Esophagus squamous epithelium (tissue), 5 donors: Measurements from ENCODE around the gene ABCF3. TPM values are rescaled to one million over a fixed set of nuclear protein-coding genes. Genes with fewer than 3 reads are reported as not detected.

Experiments used
- DNase-seq: peaks from one replicate; lab custom pipeline; 2025; lab: John Stamatoyannopoulos, UW
- H3K27ac ChIP-seq, 4 donors: fragments of 200-600 bp; sonication (generic); one replicate each; pipeline ENCODE4 v1.5.1; 2016 to 2019; ENCODE audit warnings: mild to moderate bottlenecking in 1 of 4
- H3K27me3 ChIP-seq, 4 donors: fragments of 200-600 bp; sonication (generic); 1 replicate in 3 of 4; 2 replicates in 1 of 4; pipeline versions ENCODE4 v1.5.1 to v1.6.0; 2017 to 2021; ENCODE audit warnings: antibody characterized with exemption in 1 of 4
- H3K36me3 ChIP-seq, 3 donors: fragments of 200-600 bp; sonication (generic); one replicate each; pipeline ENCODE4 v1.5.1; 2016 to 2019
- H3K4me1 ChIP-seq, 3 donors: fragments of 200-600 bp; sonication (generic); one replicate each; pipeline ENCODE4 v1.5.1; 2017 to 2019
- H3K4me3 ChIP-seq, 4 donors: fragments of 200-600 bp; sonication (generic); 1 replicate in 3 of 4; 2 replicates in 1 of 4; pipeline ENCODE4 v1.5.1; 2016 to 2019; ENCODE audit warnings: mild to moderate bottlenecking in 2 of 4, moderate library complexity in 1 of 4
- H3K9me3 ChIP-seq, 3 donors: fragments of 200-600 bp; sonication (generic); one replicate each; pipeline ENCODE4 v1.5.1; 2016 to 2019
- POLR2A ChIP-seq, 4 donors: fragments of 450-650 bp; IDR thresholded peaks; one replicate each; pipeline ENCODE4 v1.6.1; 2017; ENCODE audit warnings: antibody characterized with exemption in 4 of 4, mild to moderate bottlenecking in 4 of 4, moderate library complexity in 3 of 4
- WGBS, 2 donors: methylation state at CpG; one replicate each; pipeline ENCODE4 v1.1.5; 2018; 5-methylcytosine and 5-hydroxymethylcytosine counted together
- intact Hi-C: fragments of 100-400 bp; cut with DNase I; formaldehyde crosslinking; loops from one replicate; pipeline ENCODE4 v1.15.0; 2022
- total RNA-seq, 4 donors: library from RNA; depleted of rRNA; stranded (reverse); fragments of >200 nt; gene quantifications; one replicate each; pipeline ENCODE4 v1.1.0, GENCODE V29; 2016
- TF ChIP-seq, protein P1 (sequence below), 6 experiments: fragments of 450-650 bp in 4 of 6; fragments of 200-600 bp in 2 of 6; sonication (generic) in 2 of 6; IDR thresholded peaks; one replicate each; pipeline ENCODE4 v1.5.1; 2016 to 2019; ENCODE audit warnings: antibody characterized with exemption in 6 of 6, mild to moderate bottlenecking in 4 of 6, moderate library complexity in 4 of 6
- donor health status: DM: yes; HTN: yes; CAD: no.

The ABCF3 gene
- total RNA-seq, 4 donors from 2014 or later = 31.4 to 63.1 (median 40.5) TPM

DNA sequence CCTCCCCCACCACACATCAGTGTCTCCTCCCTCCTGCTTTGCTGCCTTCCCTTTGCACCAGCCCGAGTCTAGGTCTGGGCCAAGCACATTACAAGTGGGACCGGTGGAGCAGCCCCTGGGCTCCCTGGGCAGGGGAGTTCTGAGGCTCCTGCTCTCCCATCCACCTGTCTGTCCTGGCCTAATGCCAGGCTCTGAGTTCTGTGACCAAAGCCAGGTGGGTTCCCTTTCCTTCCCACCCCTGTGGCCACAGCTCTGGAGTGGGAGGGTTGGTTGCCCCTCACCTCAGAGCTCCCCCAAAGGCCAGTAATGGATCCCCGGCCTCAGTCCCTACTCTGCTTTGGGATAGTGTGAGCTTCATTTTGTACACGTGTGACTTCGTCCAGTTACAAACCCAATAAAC, 2.3 kb upstream of the ABCF3 start:
- peaks cover 19 to 38% (median 21%) of the 10 kb centered on the region in 3 donors for H3K4me1 ChIP-seq
- no peak for DNase-seq
- H3K27ac ChIP-seq = no peak overlapping the region
- H3K4me3 ChIP-seq = no peak overlapping the region
- H3K9me3 ChIP-seq = no peaks in the 10 kb centered on the region
- intact Hi-C loops = no loop called here
- H3K36me3 ChIP-seq = peaks cover 52 to 76% (median 63%) of the 10 kb centered on the region in 3 donors
- H3K27me3 ChIP-seq = no peaks in the 10 kb centered on the region
- TF ChIP-seq, protein P1, sequence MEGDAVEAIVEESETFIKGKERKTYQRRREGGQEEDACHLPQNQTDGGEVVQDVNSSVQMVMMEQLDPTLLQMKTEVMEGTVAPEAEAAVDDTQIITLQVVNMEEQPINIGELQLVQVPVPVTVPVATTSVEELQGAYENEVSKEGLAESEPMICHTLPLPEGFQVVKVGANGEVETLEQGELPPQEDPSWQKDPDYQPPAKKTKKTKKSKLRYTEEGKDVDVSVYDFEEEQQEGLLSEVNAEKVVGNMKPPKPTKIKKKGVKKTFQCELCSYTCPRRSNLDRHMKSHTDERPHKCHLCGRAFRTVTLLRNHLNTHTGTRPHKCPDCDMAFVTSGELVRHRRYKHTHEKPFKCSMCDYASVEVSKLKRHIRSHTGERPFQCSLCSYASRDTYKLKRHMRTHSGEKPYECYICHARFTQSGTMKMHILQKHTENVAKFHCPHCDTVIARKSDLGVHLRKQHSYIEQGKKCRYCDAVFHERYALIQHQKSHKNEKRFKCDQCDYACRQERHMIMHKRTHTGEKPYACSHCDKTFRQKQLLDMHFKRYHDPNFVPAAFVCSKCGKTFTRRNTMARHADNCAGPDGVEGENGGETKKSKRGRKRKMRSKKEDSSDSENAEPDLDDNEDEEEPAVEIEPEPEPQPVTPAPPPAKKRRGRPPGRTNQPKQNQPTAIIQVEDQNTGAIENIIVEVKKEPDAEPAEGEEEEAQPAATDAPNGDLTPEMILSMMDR (IDR thresholded peaks at IDR 0.05) = no peak
- no peak for TF ChIP-seq POLR2A (IDR thresholded peaks at IDR 0.05)
- WGBS, 2 donors = 71 to 94% methylated on average over 3 to 5 of the region's 5 CpGs

DNA sequence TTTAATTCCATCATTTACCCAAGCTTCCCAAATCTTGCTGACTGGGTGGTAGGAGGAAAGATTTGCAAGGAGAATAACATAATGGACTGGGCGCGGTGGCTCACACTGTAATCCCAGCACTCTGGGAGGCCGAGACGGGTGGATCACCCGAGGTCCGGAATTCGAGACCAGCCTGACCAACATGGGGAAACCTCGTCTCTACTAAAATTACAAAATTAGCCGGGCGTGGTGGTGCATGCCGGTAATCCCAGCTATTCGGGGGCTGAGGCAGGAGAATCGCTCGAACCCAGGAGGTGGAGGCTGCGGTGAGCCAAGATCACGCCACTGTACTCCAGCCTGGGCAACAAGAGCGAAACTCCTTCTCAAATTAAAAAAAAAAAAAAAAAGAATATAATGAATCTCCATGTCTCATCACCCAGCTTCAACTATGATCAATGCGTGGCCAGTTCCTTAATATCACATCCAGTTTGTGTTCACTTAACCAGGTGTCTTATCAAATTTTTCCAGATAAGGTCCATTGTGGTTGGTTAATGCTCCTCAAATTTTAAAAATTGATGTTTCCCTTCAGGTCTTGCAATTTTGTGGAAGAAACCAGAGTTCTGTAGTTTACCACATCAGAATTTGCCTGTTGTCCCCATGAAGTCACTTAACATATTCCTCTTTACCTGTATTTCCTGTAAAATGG, 1.3 kb upstream of the ABCF3 start:
- no peaks in the 10 kb centered on the region for H3K27me3 ChIP-seq
- H3K27ac ChIP-seq = peak overlapping the region in 2 of 4 donors; percentile 91 to 93
- peaks cover 16 to 38% (median 21%) of the 10 kb centered on the region in 3 donors for H3K4me1 ChIP-seq
- H3K9me3 ChIP-seq = no peaks in the 10 kb centered on the region
- no peak for DNase-seq
- H3K4me3 ChIP-seq = no peak overlapping the region
- intact Hi-C loops = no loop called here
- H3K36me3 ChIP-seq = peaks cover 42 to 76% (median 61%) of the 10 kb centered on the region in 3 donors
- 90 to 98% methylated on average over 6 to 13 of the region's 18 CpGs for WGBS, 2 donors
- TF ChIP-seq, protein P1 (IDR thresholded peaks at IDR 0.05) = no peak

DNA sequence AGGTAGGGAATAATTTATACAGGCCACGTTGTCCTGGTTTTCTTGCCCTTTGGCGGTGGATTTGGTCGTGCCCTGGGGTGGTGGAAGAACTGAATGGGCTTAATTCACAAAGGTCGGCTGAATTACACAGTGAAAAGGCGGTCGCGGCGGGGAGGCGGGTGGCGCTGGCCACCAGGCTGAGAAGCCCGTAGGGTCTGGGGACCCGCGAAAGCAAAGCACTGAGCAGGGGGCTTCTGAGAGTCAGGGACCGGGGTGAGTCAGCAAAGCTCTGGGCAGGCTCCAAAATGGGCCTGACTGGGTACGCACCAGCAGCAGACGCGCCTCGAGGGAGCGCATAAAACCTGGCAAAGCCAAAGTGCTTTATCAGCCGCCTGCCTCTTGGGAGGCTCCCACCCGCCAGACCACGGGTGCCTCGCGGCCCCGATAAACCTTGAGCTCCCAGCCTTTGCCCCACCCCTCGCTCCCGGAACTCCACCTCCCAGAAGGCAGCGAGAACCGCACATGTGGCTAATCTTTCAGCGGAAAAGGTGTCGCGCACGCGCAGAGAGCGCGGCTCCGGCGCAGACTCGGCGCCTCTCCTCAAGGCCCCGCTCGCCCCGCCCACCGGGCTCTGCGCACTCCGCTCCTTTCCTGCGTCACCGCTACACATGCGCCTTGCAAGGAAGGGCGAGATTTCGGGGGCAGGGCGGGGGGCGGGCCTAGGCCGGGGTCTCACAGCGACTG, 377 bp upstream of the ABCF3 start:
- DNase-seq = peak; percentile 96
- peak overlapping the region; percentile 80 to 93 (median 91) for H3K27ac ChIP-seq
- H3K4me3 ChIP-seq = peak overlapping the region; percentile 49 to 97 (median 90)
- peaks cover 16 to 38% (median 21%) of the 10 kb centered on the region in 3 donors for H3K4me1 ChIP-seq
- intact Hi-C loops = no loop called here
- 4 to 6% methylated on average over 14 to 23 of the region's 55 CpGs for WGBS, 2 donors
- peak in 1 of 4 donors; percentile 29 for TF ChIP-seq POLR2A (IDR thresholded peaks at IDR 0.05)
- TF ChIP-seq, protein P1 (IDR thresholded peaks at IDR 0.05) = peak in 1 of 6 experiments; percentile 34
- H3K36me3 ChIP-seq = peaks cover 33 to 76% (median 59%) of the 10 kb centered on the region in 3 donors
- H3K9me3 ChIP-seq = no peaks in the 10 kb centered on the region
- H3K27me3 ChIP-seq = no peaks in the 10 kb centered on the region

DNA sequence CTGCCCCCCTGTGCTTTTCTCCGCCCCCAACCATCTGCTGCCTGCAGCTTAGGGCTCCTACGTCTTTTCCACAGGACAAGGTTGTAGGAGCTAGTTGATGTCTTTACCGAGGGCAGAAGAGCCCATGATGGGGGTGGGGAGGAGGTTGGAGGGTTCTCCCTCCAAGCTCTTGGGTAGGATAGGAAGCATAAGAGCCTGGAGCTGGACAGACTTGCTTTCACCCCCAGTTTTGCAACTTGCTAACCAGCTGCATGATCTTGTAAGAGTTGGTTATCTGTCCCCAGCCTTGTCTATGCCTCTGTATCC, 856 bp downstream of the ABCF3 start:
- H3K27ac ChIP-seq = peak overlapping the region in 3 of 4 donors; percentile 80 to 93 (median 91)
- peaks cover 16 to 38% (median 21%) of the 10 kb centered on the region in 3 donors for H3K4me1 ChIP-seq
- intact Hi-C loops = no loop called here
- DNase-seq = no peak
- peak overlapping the region; percentile 49 to 97 (median 90) for H3K4me3 ChIP-seq
- H3K9me3 ChIP-seq = no peaks in the 10 kb centered on the region
- H3K36me3 ChIP-seq = peaks cover 31 to 76% (median 59%) of the 10 kb centered on the region in 3 donors
- no peak for TF ChIP-seq POLR2A (IDR thresholded peaks at IDR 0.05)
- TF ChIP-seq, protein P1 (IDR thresholded peaks at IDR 0.05) = no peak
- no peaks in the 10 kb centered on the region for H3K27me3 ChIP-seq
- 5 to 7% methylated on average over 3 of the region's 3 CpGs for WGBS, 2 donors

DNA sequence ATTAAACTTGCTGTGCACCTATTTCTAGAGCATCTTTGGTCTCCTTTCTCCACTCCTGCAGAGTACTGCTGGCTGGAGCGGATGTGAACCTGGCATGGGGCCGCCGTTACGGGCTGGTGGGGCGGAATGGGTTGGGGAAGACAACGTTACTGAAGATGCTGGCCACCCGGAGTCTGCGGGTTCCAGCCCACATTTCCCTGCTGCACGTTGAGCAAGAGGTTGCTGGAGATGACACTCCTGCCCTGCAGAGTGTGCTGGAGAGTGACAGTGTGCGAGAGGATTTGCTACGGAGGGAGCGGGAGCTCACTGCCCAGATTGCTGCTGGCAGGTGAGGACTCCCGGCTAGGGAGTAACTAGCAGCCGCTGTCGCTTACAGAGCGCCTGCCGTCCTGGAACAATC, 2.1 kb downstream of the ABCF3 start:
- Histone ChIP-seq H3K36me3 (peaks cover 27 to 76% (median 59%) of the 10 kb centered on the region in 3 donors), H3K4me3 (no peak overlapping the region), H3K27me3 (no peaks in the 10 kb centered on the region), H3K4me1 (peaks cover 16 to 38% (median 21%) of the 10 kb centered on the region in 3 donors), H3K9me3 (no peaks in the 10 kb centered on the region), H3K27ac (no peak overlapping the region)
- intact Hi-C loops = no loop called here
- no peak for TF ChIP-seq POLR2A (IDR thresholded peaks at IDR 0.05)
- TF ChIP-seq, protein P1 (IDR thresholded peaks at IDR 0.05) = no peak
- no peak for DNase-seq
- WGBS, 2 donors = 86 to 88% methylated on average over 8 to 17 of the region's 17 CpGs
